Kidney tubule cell (primary cell): Measurements from ENCODE around the gene CCDC59.
"Not testable (repeated sequence)": the region's sequence is repeated elsewhere in the genome, so short reads cannot be mapped to it uniquely, and the experiment has no call there.

ENCODE experiments used
- DNase-seq: peaks from one replicate; pipeline ENCODE4 v3.0.0-alpha.2; 2018; ENCODE audit warnings: low spot score

CCDC59 gene, protein sequence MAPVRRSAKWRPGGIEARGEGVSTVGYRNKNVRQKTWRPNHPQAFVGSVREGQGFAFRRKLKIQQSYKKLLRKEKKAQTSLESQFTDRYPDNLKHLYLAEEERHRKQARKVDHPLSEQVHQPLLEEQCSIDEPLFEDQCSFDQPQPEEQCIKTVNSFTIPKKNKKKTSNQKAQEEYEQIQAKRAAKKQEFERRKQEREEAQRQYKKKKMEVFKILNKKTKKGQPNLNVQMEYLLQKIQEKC

DNA sequence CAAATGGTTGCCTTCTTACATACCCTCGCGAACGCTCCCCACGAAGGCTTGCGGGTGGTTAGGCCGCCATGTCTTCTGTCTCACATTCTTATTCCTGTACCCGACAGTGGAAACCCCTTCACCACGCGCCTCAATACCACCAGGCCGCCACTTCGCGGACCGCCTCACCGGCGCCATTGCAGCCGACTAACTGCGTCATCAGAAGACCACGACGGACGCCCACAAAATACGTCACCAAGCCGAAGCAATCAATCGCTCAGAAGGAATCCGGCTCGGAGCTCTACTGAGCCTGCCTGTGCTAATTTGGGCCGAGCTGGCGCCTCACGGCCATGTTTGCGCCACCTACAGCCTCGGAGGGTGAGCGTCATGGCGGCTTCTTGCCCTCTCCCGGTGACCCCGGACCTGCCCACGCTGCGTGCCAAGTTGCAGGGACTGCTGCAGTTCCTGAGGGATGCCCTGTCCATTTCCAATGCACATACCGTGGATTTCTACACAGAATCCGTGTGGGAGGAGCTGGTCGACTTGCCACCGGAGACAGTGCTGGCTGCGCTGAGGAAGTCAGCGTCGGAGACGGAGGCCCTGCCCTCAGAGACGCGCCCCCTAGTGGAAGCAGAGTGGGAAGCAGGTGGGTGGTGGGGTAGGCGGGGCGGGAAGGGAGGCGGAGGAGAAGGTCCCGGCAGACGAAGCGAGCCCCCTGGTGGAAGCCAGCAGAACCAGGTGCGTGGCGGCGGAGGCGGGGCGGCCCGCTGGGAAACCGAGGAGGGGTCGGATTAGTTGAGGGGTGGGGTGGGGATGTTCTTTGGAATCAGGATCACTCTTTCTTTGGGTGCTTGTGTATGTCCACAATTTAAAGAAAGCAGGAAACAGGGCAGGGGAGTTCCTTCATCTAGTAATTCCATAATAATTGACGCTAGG, at the start of gene CCDC59, which contains the start of gene METTL25:
TSS of gene CCDC59 (minus strand) at position 188 of the 915 bp plus-strand sequence. CDS start at position 177, 11 bp downstream.
TSS of gene METTL25 (plus strand) at position 330 of the 915 bp plus-strand sequence. CDS start at position 367, 37 bp downstream.
- DNase-seq: peak; percentile 98

DNA sequence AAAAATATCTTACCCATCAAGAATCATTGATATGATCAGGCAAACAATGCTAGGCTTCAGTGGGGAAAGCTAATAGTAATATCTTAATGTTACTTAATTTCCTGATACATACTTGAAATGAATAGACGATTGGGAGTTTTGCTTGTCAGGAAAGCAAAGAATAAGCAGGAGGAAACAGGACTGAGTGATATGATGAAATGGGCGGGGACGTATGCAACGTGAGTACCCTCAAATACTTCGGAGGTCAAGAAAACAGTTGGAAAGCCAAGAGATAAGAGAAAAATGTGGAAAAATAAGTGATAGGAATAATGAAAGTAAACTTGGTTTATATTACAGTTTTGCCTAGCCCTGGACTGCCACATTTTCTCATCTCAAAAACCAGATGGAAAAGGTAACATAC, 49.3 kb upstream of the CCDC59 start:
- no peak for DNase-seq

DNA sequence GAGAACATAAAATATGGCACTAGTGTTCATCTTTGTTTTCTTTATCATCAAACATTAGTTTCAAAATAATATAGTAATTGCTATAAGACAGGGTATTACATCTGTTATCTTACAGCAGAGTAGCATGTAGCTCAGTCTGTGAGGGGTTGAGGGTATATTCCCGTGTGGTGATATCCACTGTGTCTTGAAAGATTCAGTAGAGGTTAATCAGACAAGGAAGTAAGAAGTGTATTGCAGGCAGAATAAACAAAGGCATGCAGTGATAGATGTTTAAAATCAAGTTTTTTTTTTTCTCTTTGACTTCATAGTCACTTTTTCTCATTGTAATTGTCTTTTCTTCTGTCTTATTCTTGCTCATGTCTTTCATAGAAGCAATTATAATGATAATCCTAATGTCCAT, 48.5 kb upstream of the CCDC59 start:
- DNase-seq: no peak

DNA sequence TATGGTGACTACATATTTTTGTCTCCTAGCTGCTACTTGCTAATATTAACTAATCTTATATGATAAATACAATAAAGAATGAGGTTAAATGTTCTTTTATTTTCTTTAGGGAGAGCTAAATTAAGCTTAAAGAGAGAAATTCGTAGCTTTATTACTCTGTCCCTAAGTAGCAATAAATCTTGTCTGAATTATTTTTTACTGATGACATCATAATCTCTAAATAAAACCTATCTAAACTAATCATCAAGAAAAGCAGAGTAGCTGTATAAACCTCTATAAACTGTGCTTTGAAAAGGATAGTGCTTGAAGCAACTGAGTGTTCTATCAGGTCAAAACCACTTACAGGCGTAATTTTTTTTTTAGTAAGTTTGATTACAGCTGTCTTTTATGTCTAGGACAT, 42.6 kb upstream of the CCDC59 start:
- no peak for DNase-seq

DNA sequence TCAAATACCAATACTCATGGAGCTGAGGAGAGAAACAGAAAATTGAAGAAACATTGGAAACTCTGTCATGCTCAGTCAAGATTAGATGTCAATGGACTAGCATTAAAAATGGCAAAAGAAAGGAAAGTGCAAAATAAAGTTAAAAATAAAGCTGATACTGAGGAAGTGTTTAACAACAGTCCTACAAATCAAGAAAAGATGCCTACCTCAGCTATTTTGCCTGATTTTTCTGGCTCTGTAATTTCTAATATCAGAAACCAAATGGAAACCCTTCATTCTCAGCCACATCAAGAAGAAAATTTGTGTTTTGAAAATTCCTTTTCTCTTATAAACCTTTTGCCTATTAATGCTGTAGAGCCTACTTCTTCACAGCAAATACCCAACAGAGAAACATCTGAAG, 40.7 kb upstream of the CCDC59 start:
- no peak for DNase-seq

DNA sequence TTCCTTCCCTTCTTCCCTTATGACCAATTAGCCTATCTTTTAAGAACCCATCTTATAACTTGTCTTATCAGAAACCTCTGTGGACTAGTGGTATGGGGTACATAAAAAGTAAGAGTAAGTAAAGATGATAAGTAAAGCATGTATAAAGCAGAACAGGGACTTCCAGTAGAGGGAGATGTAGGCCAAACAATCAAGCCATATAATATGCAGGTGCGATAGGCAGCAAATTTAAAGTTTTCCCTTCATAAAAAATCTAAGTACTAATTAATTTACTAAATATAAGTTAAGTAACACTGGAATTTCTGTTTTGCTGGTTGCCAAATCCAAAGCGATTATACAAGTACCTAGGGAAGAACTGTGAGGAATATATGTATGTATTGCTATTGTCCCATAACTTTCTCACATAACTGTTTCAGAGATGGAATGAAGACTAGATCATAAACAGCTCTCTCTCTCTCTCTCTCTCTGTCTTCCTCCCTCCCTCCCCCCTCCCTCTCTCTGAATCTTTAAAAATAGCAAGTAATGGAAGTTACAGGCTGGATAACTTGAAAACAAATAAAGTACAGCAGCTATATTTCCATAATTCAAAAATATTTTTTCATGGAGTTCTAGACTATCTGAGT, 25.9 kb upstream of the CCDC59 start:
- peak; percentile 46 for DNase-seq

DNA sequence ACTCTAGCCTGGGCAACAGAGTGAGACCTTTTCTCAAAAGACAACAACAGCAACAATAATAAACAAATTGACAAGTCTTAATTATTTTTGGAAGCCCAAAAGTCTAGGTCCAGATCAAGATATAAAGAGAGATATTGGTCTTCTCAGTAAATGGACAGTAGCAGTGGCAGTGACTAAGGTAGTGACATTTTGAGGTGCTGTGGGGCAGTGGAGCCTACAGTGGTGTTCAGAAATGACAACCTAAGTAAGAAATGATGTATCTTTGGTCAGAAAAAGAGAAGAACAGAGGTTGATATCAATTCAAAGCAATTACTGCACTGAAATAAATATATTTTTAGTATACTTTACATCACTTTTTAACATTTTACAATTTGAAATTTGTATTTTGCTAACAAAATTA, 20.8 kb upstream of the CCDC59 start:
- no peak for DNase-seq

DNA sequence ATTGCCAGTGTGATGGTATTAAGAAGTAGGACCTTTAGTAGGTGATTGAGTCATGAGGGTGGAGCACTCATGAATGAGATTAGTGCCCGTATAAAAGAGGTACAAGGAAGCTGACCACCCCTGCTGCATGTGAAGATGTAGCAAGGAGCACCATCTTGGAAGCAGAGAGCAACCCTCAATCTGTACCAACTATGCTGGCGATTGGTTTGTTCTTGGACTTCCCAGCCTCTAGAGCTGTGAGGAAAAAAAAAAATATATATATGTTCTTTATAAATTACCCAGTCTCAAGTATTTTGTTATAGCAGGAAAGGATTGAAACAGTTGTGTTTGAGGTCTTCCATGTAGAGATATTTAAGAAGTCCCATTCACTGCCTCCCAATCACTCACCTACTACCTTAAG, 17.0 kb upstream of the CCDC59 start:
- no peak for DNase-seq

DNA sequence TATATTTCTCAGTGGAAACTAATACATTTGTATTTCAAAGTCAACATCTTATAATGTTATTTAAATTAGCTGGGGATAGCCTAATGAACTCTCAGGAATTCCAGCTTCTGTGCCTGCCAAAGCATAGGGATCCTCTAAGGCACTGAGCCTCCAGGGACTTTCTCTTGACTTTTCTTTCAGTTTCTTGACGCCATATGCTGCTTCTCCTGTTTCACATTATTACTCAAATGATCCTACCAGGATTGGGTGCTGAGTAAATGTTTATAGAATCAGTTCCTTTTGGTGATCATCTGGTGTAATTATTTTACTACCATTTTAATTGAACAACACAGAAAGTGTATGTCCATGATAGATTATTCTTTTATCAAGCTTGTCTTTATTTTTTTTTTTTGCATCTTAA, 8.0 kb upstream of the CCDC59 start:
- DNase-seq: no peak

DNA sequence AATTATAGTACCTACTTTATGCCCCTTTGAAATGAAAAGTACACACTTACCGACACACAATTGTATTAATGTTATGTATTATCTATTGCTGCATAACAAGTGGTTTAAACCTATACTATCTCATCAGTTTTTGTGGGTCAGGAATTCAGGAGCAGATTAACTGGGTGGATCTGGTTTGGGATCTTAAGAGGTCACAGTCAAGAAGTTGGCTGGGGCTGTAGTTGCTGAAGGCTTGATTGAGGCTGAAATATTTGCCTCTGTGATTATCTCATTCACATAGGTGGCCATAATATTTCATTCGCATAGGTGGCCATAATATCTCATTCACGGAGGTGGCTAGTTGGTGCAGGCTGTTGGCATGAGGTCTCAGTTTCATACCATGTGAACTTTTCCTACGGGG, 5.8 kb upstream of the CCDC59 start:
- no peak for DNase-seq

DNA sequence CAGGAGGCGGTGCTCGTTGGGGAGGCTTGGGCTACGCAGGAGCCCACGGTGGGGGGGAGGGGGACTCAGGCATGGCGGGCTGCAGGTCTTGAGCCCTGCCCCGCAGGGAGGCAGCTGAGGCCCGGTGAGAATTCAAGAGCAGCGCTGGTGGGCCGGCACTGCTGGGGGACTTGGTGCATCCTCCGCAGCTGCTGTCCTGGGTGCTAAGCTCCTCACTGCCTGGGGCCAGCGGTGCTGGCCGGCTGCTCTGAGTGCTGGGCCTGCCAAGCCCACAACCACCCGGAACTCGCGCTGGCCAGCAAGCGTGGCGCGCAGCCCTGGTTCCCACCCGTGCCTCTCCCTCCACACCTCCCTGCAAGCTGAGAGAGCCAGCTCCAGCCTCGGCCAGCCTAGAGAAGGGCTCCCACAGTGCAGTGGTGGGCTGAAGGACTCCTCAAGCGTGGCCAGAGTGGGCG, 3.3 kb upstream of the CCDC59 start:
- DNase-seq: no peak

DNA sequence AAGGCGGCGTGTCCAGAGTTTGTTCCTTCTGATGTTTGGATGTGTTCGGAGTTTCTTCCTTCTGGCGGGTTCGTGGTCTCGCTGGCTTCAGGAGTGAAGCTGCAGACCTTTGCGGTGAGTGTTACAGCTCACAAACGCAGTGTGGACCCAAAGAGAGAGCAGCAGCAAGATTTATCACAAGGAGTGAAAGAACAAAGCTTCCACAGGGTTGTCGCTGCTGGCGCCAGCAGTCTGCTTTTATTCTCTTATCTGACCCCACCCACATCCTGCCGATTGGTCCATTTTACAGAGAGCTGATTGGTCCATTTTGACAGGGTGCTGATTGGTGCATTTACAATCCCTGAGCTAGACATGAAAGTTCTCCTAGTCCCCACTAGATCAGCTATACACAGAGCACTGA, 2.6 kb upstream of the CCDC59 start:
- DNase-seq: not testable (repeated sequence)

DNA sequence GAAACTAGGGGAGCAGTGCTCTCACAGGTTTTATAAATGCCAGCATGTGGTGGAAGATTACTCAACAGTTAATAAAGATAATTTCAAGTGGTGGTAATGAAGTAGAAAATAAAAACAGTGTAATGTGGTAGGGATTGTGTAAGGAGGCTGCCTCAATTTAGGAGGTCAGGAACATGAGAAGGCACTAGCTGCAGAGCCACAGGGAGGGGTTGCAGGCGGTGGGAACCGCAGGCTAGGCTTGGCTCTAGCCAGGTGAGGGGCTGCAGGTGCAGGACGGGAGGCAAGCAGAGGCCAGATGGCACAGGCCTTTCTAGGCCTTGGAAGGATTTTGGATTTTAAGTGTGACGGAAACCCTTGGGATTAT, 910 bp upstream of the CCDC59 start:
- peak; percentile 13 for DNase-seq

DNA sequence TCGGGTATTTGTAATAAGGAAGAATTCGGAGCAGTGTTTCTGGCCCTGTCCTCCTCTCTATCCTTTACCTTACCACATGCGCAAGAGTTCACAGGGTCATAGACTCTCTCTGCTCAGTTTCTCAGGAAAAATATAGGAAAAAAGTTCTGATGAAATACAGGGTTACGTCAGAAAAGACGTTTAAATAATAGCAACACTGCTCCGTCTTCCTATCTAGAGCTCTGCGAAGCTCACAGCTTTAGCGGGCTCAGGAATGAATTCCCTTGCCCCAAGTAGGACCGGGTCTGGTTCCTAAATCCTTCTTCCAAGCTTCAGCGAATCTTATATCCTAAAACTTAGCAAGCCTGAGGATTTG, 365 bp downstream of the CCDC59 start:
- DNase-seq: no peak

DNA sequence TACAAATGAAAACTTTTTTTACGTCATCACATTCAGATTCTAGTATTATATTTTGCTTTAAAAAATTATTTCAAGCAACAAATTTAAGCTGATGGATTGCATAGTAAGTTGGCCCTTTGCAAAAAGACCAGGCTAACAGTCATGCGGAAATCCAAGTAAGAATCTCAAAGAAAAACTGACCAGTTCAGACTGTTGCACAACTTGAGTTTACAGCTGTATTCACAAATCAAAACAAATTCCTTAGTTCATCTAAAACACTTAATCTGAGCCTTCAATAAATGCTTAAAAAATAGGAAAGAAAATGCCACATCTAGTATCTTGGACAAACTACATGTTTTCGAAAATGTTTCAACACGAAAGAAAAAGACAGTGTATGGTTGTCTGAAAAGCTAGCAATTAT, 847 bp downstream of the CCDC59 start:
- DNase-seq: no peak

DNA sequence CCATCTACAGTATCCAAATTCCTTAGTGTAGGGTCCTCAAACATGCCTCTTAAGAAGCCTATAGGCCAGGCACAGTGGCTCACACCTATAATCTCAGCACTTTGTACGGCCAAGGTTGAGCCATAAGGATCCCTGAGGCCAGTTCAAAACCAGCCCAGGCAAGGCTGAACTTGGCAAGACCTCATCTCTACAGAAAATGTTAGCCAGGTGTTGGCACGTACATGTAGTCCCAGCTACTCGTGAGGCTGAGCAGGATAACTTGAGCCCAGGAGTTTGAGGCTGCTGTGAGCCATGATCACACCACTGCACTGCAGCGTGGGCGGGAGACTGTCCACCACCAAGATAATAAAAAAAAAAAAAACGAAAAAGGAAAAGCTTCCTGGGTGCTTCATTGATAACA, 6.8 kb downstream of the CCDC59 start:
- no peak for DNase-seq

DNA sequence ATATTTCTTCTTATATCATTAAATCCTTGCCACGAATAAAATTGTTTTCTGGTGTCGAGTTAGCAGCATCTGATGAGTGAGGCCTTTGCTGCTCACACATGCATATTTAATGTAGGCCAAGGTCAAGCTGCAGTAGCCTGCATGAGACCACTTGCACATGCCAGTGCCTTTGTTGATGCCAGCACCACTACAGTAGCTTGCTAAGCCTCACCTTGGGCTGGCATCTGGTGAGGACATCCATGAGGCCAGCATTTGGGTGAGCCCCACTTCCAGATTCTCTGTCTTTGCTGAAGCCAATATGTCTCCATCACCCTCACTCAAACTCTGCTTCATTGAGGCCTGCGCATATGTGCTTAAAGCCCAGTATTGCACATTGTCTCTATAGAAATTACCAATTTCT, 8.0 kb downstream of the CCDC59 start:
- no peak for DNase-seq

DNA sequence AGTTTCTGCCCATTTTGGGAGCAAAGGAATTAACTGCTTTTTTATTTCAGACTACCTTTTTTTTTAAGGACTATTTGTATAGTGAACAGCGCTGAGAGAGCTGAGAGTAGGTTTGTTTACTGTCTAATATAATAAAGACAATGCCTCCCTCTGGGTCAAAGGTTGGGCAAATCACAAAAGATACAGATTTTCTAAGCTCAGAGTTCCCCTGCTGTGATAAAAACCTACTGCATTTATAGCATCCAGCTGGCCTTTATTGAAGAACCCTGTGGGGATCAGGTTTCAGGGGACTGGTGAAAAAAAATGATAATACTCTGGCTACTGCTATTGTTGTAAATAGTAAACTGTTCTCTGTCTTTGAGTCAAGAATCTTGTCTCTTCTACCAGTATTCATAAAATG, 28.7 kb downstream of the CCDC59 start:
- no peak for DNase-seq

DNA sequence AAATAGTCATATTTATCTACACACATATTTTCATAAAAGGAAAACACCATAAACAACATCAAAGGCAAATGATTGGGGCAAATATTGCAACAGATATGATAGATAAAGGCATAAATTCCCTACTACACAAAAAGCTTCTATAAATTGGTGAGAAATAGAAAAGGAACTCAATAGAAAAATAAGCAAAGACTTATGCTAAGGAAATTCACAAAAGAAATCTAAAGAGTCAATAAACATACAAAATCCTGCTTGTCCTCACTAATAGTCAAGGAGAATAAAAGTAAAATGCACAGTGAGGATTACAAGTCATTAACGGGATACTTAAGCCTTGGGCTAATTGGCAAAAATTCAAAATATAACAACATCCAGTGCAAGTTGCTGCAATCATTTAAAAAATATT, 30.3 kb downstream of the CCDC59 start:
- DNase-seq: no peak

DNA sequence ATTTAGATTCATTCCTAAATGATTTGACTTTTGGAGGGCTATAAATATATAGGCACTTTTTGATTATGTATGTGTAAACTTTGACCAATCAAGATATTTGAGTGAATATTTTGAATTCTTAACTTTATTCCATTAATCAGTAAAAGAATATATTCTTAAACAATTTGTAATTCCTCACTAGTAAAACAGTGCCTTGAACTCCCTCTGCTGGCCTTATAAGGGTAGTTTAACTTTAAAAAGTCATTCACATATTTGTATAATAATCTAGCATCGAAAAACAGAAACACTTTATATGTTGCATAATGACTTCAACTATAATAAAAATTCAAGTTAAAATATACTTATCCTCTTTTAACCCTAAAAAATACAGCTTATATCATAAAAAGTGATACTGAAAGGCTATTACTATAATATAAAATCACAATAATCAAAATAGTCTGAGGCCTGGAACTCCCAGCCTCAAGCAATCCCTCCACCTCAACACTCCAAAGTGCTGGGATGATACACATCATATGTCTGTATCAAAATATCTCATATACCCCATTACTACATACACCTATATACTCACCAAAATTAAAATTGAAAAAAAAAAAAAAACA, 31.2 kb downstream of the CCDC59 start:
- DNase-seq: peak; percentile 42

DNA sequence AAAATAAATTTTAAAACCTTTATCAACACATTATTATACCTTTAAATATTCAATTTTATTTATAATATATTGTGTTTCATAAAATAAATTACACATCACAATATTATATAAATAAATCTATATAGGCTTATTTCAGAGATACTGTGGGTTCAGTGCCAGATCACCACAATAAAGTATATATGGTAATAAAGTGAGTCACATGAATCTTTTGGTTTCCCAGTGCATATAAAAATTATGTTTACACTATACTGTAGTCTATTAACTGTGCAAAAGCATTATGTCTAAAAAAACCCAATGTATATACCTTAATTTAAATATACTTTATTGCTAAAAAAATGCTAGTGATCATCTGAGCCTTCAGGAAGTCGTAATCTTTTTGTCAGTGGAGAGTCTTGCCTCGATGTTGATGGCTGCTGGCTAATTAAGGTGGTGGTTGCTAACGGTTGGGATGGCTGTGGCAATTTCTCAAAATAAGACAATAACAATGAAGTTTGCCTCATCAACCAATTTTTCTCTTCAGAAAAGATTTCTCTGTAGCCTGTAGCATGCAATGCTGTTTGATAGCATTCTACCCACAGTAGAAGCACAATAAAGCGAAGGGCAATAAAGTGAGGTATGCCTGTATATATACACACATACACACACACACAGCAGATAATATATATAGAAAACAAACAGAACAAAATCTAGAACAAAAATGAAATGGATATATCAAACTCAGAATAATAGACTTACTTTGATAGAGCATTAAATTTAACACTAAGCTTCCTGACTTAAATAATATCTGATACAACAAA, 32.4 kb downstream of the CCDC59 start:
- DNase-seq: no peak

DNA sequence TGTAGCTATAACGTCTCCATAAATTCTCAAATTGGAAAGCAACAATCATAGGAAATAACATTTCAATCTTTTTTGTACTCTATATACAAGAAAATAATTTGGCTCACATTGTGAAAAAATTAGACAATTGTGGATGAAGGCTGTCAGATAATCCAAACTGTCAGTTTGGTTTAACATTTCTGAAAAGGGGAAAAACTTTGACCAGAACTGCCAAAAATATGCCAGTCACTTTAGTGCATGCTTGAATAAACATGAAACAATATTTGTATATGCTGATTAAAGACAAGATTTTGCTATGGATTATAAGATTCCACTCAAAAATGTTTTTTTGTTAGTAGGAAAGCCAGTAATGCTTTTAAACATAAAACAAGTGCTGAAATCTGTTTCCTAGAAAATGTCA, 38.9 kb downstream of the CCDC59 start:
- no peak for DNase-seq
